B cell (primary cell): Measurements from ENCODE around the gene ALDOB.

Experiments
- EZH2 ChIP-seq: IDR thresholded peaks from 2 replicates; pipeline ENCODE4 v1.6.1; 2012; ENCODE audit warnings: borderline replicate concordance, low read depth, mild to moderate bottlenecking, moderate library complexity, low read length; ENCODE audit not compliant: insufficient read depth, poor library complexity, severe bottlenecking
- TF ChIP-seq, protein P1 (sequence below): fragments of 200-600 bp; IDR thresholded peaks from one replicate; pipeline ENCODE4 v1.8.0; 2022; ENCODE audit warnings: antibody characterized with exemption, mild to moderate bottlenecking

DNA sequence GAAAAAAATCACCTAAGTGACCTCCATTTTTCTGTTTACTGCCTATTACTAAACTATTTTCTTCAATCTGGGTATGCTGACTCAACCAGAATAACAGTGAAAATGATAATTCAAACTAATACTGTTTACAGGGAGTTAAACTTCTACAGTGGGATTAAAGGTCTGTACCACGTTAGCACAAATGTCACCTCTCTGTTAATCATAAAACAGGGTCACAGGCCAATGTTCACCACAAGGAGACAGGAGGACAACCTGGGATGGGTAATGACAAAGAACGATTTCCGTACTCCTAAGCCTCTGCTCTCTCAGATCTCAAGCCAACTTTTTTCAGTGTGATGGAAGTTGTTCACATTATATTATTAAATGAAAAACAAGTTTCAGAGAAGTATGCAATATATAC, 2.3 kb downstream of the ALDOB start:
- TF ChIP-seq, protein P1, sequence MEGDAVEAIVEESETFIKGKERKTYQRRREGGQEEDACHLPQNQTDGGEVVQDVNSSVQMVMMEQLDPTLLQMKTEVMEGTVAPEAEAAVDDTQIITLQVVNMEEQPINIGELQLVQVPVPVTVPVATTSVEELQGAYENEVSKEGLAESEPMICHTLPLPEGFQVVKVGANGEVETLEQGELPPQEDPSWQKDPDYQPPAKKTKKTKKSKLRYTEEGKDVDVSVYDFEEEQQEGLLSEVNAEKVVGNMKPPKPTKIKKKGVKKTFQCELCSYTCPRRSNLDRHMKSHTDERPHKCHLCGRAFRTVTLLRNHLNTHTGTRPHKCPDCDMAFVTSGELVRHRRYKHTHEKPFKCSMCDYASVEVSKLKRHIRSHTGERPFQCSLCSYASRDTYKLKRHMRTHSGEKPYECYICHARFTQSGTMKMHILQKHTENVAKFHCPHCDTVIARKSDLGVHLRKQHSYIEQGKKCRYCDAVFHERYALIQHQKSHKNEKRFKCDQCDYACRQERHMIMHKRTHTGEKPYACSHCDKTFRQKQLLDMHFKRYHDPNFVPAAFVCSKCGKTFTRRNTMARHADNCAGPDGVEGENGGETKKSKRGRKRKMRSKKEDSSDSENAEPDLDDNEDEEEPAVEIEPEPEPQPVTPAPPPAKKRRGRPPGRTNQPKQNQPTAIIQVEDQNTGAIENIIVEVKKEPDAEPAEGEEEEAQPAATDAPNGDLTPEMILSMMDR, result no peak
- no peak for TF ChIP-seq EZH2
